ENCODE results near the gene GOLGA6C. TPM values are rescaled to one million over a fixed set of nuclear protein-coding genes. Genes with fewer than 3 reads are reported as not detected.
"Not testable (repeated sequence)": the region's sequence is repeated elsewhere in the genome, so short reads cannot be mapped to it uniquely, and the experiment has no call there.

GOLGA6C gene
- not detected for total RNA-seq
- not detected for polyA plus RNA-seq
- long read RNA-seq, donor 1, result 0 reads
- long read RNA-seq, donor 2, result 0 reads

- H3K27ac ChIP-seq (ENCODE audit: low read depth in 1 of 2, low read length in 2 of 2); ATAC-seq (ENCODE audit: low FRiP score); intact Hi-C loops (cut with DNase I); H3K27me3 ChIP-seq (ENCODE audit: control insufficient read depth in 1 of 2, insufficient read depth in 2 of 2, low read length in 1 of 2); H3K36me3 ChIP-seq (ENCODE audit: control insufficient read depth in 1 of 2, insufficient read depth in 2 of 2, low read length in 1 of 2); H3K9me3 ChIP-seq (ENCODE audit: control insufficient read depth, low read length); H3K4me3 ChIP-seq (ENCODE audit: low read length in 2 of 2); DNase-seq; H3K4me1 ChIP-seq (ENCODE audit: control insufficient read depth in 1 of 2, insufficient read depth in 2 of 2, low read length in 2 of 2): not testable (repeated sequence)
- WGBS, 2 donors, result no CpG with 5 or more reads among the region's 2 CpGs
Observed at GRCh38 chr15:75258034-75258433, at the start of gene GOLGA6C. Gene GOLGA6C, plus strand, starts transcription at chr15:75258334. Its CDS starts 265 bp downstream, at chr15:75258599.

GRCh38 chr15:75208501-75209288 lies 49.4 kb upstream of the GOLGA6C start:
- DNase-seq (peak in 1 of 2 donors; percentile 86), ATAC-seq (ENCODE audit: low FRiP score) (no peak)
- no peaks in the 10 kb centered on the region for H3K9me3 ChIP-seq (ENCODE audit: control insufficient read depth, low read length)
- no peaks in the 10 kb centered on the region for H3K27me3 ChIP-seq (ENCODE audit: control insufficient read depth in 1 of 2, insufficient read depth in 2 of 2, low read length in 1 of 2)
- peaks cover 0 to 4% of the 10 kb centered on the region in 2 donors for H3K36me3 ChIP-seq (ENCODE audit: control insufficient read depth in 1 of 2, insufficient read depth in 2 of 2, low read length in 1 of 2)
- no peak overlapping the region for H3K4me3 ChIP-seq (ENCODE audit: low read length in 2 of 2)
- no peak overlapping the region for H3K27ac ChIP-seq (ENCODE audit: low read depth in 1 of 2, low read length in 2 of 2)
- H3K4me1 ChIP-seq (ENCODE audit: control insufficient read depth in 1 of 2, insufficient read depth in 2 of 2, low read length in 2 of 2), result no peaks in the 10 kb centered on the region
- WGBS, 2 donors, result 48% methylated on average over 27 to 32 of the region's 32 CpGs
- intact Hi-C loops (cut with DNase I), result no loop called here

DNA sequence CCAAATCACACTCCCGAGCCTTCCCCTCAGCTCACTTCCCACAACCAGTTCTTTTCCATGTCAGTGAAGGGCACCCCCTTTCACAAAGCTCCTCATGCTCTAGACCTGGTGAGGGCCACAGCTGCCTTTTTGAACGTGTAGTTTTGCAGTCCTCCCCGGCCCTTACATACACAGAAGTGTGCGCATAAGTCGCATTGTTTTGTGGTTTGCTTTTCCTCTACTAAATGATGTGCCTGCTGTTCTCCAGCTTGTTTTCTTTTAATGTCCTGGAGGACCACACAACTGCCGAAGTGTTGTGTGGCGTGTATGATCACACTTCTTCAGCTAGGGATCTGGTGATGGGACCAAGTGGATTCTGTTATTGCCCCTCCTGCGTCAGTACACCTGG lies 48.9 kb upstream of the GOLGA6C start:
- no peak for ATAC-seq (ENCODE audit: low FRiP score)
- DNase-seq, result no peak
- Histone ChIP-seq H3K4me1 (ENCODE audit: control insufficient read depth in 1 of 2, insufficient read depth in 2 of 2, low read length in 2 of 2) (no peaks in the 10 kb centered on the region), H3K27ac (ENCODE audit: low read depth in 1 of 2, low read length in 2 of 2) (no peak overlapping the region), H3K4me3 (ENCODE audit: low read length in 2 of 2) (no peak overlapping the region), H3K9me3 (ENCODE audit: control insufficient read depth, low read length) (no peaks in the 10 kb centered on the region), H3K36me3 (ENCODE audit: control insufficient read depth in 1 of 2, insufficient read depth in 2 of 2, low read length in 1 of 2) (peaks cover 0 to 4% of the 10 kb centered on the region in 2 donors), H3K27me3 (ENCODE audit: control insufficient read depth in 1 of 2, insufficient read depth in 2 of 2, low read length in 1 of 2) (no peaks in the 10 kb centered on the region)
- 67 to 70% methylated on average over 8 of the region's 8 CpGs for WGBS, 2 donors
- intact Hi-C loops (cut with DNase I), result no loop called here

GRCh38 chr15:75210811-75211230 lies 47.3 kb upstream of the GOLGA6C start:
- WGBS, 2 donors, result 80 to 84% methylated on average over 7 of the region's 7 CpGs
- intact Hi-C loops (cut with DNase I), result no loop called here
- Histone ChIP-seq H3K4me3 (ENCODE audit: low read length in 2 of 2) (no peak overlapping the region), H3K27ac (ENCODE audit: low read depth in 1 of 2, low read length in 2 of 2) (no peak overlapping the region), H3K4me1 (ENCODE audit: control insufficient read depth in 1 of 2, insufficient read depth in 2 of 2, low read length in 2 of 2) (no peaks in the 10 kb centered on the region), H3K27me3 (ENCODE audit: control insufficient read depth in 1 of 2, insufficient read depth in 2 of 2, low read length in 1 of 2) (no peaks in the 10 kb centered on the region), H3K9me3 (ENCODE audit: control insufficient read depth, low read length) (no peaks in the 10 kb centered on the region), H3K36me3 (ENCODE audit: control insufficient read depth in 1 of 2, insufficient read depth in 2 of 2, low read length in 1 of 2) (peaks cover 0 to 4% of the 10 kb centered on the region in 2 donors)
- DNase-seq (no peak), ATAC-seq (ENCODE audit: low FRiP score) (no peak)

- intact Hi-C loops (cut with DNase I), result no loop called here
- H3K27ac ChIP-seq (ENCODE audit: low read depth in 1 of 2, low read length in 2 of 2), result no peak overlapping the region
- DNase-seq (no peak), ATAC-seq (ENCODE audit: low FRiP score) (no peak)
- WGBS, 2 donors, result 53 to 60% methylated on average over 9 of the region's 9 CpGs
- H3K4me1 ChIP-seq (ENCODE audit: control insufficient read depth in 1 of 2, insufficient read depth in 2 of 2, low read length in 2 of 2), result no peaks in the 10 kb centered on the region
- H3K9me3 ChIP-seq (ENCODE audit: control insufficient read depth, low read length), result no peaks in the 10 kb centered on the region
- peaks cover 0 to 4% of the 10 kb centered on the region in 2 donors for H3K36me3 ChIP-seq (ENCODE audit: control insufficient read depth in 1 of 2, insufficient read depth in 2 of 2, low read length in 1 of 2)
- H3K4me3 ChIP-seq (ENCODE audit: low read length in 2 of 2), result no peak overlapping the region
- H3K27me3 ChIP-seq (ENCODE audit: control insufficient read depth in 1 of 2, insufficient read depth in 2 of 2, low read length in 1 of 2), result no peaks in the 10 kb centered on the region
Observed at GRCh38 chr15:75211436-75212199, 46.5 kb upstream of the GOLGA6C start.

- intact Hi-C loops (cut with DNase I), result no loop called here
- 79 to 80% methylated on average over 7 of the region's 7 CpGs for WGBS, 2 donors
- Histone ChIP-seq H3K4me3 (ENCODE audit: low read length in 2 of 2) (no peak overlapping the region), H3K27me3 (ENCODE audit: control insufficient read depth in 1 of 2, insufficient read depth in 2 of 2, low read length in 1 of 2) (no peaks in the 10 kb centered on the region), H3K4me1 (ENCODE audit: control insufficient read depth in 1 of 2, insufficient read depth in 2 of 2, low read length in 2 of 2) (no peaks in the 10 kb centered on the region), H3K9me3 (ENCODE audit: control insufficient read depth, low read length) (no peaks in the 10 kb centered on the region), H3K27ac (ENCODE audit: low read depth in 1 of 2, low read length in 2 of 2) (no peak overlapping the region), H3K36me3 (ENCODE audit: control insufficient read depth in 1 of 2, insufficient read depth in 2 of 2, low read length in 1 of 2) (peaks cover 0 to 4% of the 10 kb centered on the region in 2 donors)
- ATAC-seq (ENCODE audit: low FRiP score), result no peak
- no peak for DNase-seq
Observed at GRCh38 chr15:75212200-75212858, 45.8 kb upstream of the GOLGA6C start.

DNA sequence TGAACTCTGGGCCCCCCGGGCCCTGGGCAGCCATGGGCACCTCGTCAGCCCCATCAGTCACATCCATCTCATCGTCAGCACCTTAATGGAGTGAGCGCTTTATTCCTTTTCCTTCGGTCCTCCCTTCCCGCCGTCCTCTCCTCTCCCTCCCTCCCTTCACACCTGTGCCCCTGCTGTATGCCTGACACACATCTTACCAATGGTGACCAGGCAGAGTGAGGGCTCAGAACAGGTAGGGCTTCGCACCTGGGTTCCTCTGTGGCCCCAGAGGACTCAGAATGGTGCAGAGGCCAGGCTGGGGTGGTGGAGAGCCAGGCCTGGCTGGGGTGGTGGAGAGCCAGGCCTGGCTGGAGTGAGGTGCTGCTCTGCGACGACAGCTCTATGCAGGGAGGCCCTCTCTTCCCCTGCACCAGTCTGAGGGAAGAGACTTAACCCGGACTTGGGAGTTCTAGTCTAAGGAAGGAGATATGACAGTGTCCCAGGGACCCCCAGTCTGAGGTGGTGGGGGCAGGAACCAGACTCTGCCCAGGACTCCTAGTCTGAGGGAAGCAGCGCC lies 44.8 kb upstream of the GOLGA6C start:
- intact Hi-C loops (cut with DNase I), result no loop called here
- H3K36me3 ChIP-seq (ENCODE audit: control insufficient read depth in 1 of 2, insufficient read depth in 2 of 2, low read length in 1 of 2), result peaks cover 0 to 4% of the 10 kb centered on the region in 2 donors
- H3K9me3 ChIP-seq (ENCODE audit: control insufficient read depth, low read length), result no peaks in the 10 kb centered on the region
- no peaks in the 10 kb centered on the region for H3K27me3 ChIP-seq (ENCODE audit: control insufficient read depth in 1 of 2, insufficient read depth in 2 of 2, low read length in 1 of 2)
- no peaks in the 10 kb centered on the region for H3K4me1 ChIP-seq (ENCODE audit: control insufficient read depth in 1 of 2, insufficient read depth in 2 of 2, low read length in 2 of 2)
- DNase-seq (no peak), ATAC-seq (ENCODE audit: low FRiP score) (no peak)
- WGBS, 2 donors, result 66 to 80% methylated on average over 12 of the region's 12 CpGs
- no peak overlapping the region for H3K4me3 ChIP-seq (ENCODE audit: low read length in 2 of 2)
- H3K27ac ChIP-seq (ENCODE audit: low read depth in 1 of 2, low read length in 2 of 2), result no peak overlapping the region

GRCh38 chr15:75213768-75214221 lies 44.3 kb upstream of the GOLGA6C start:
- no peak overlapping the region for H3K27ac ChIP-seq (ENCODE audit: low read depth in 1 of 2, low read length in 2 of 2)
- H3K27me3 ChIP-seq (ENCODE audit: control insufficient read depth in 1 of 2, insufficient read depth in 2 of 2, low read length in 1 of 2), result no peaks in the 10 kb centered on the region
- intact Hi-C loops (cut with DNase I), result no loop called here
- DNase-seq (no peak), ATAC-seq (ENCODE audit: low FRiP score) (no peak)
- H3K4me3 ChIP-seq (ENCODE audit: low read length in 2 of 2), result no peak overlapping the region
- no peaks in the 10 kb centered on the region for H3K9me3 ChIP-seq (ENCODE audit: control insufficient read depth, low read length)
- WGBS, 2 donors, result 74 to 79% methylated on average over 9 of the region's 9 CpGs
- no peaks in the 10 kb centered on the region for H3K4me1 ChIP-seq (ENCODE audit: control insufficient read depth in 1 of 2, insufficient read depth in 2 of 2, low read length in 2 of 2)
- H3K36me3 ChIP-seq (ENCODE audit: control insufficient read depth in 1 of 2, insufficient read depth in 2 of 2, low read length in 1 of 2), result peaks cover 0 to 4% of the 10 kb centered on the region in 2 donors

All from aorta (tissue), 5 donors.